H9 (cell line): Measurements from ENCODE around the gene ZNF750. TPM values are rescaled to one million over a fixed set of nuclear protein-coding genes. Genes with fewer than 3 reads are reported as not detected.
A peak's percentile ranks its signal among the peaks of the same experiment; 100 is the strongest.

Source experiments
- DNase-seq: peaks from one replicate; pipeline ENCODE4 v3.0.0-alpha.2; 2017
- H2AFZ ChIP-seq: one replicate; pipeline ENCODE4 v1.6.1; 2013; ENCODE audit warnings: mild to moderate bottlenecking, low read length, control low read depth, moderate library complexity
- H2AK5ac ChIP-seq: 2 replicates; pipeline ENCODE4 v1.6.1; 2013; ENCODE audit warnings: low read length, control low read depth, mixed read lengths; ENCODE audit not compliant: insufficient read length
- H2BK120ac ChIP-seq: one replicate; pipeline ENCODE4 v1.6.1; 2013; ENCODE audit warnings: low read depth, mild to moderate bottlenecking, low read length, control low read depth, inconsistent platforms; ENCODE audit not compliant: poor library complexity, severe bottlenecking
- H2BK12ac ChIP-seq: 2 replicates; pipeline ENCODE4 v1.6.1; 2013; ENCODE audit warnings: low read length, control low read depth, mixed read lengths, low read depth; ENCODE audit not compliant: insufficient read length
- H2BK15ac ChIP-seq: 2 replicates; pipeline ENCODE4 v1.6.1; 2013; ENCODE audit warnings: low read depth, low read length, control low read depth
- H2BK20ac ChIP-seq: one replicate; pipeline ENCODE4 v1.6.1; 2013; ENCODE audit warnings: low read depth, mild to moderate bottlenecking, low read length, control low read depth, inconsistent platforms; ENCODE audit not compliant: poor library complexity, severe bottlenecking
- H2BK5ac ChIP-seq: 2 replicates; pipeline ENCODE4 v1.6.1; 2013; ENCODE audit warnings: low read length, control low read depth, mixed read lengths; ENCODE audit not compliant: insufficient read length
- H3K14ac ChIP-seq: 2 replicates; pipeline ENCODE4 v1.6.1; 2013; ENCODE audit warnings: low read length, control low read depth; ENCODE audit not compliant: insufficient read depth
- H3K18ac ChIP-seq: 2 replicates; pipeline ENCODE4 v1.6.1; 2013; ENCODE audit warnings: low read depth, mild to moderate bottlenecking, mixed read lengths, low read length, control low read depth; ENCODE audit not compliant: insufficient read length
- H3K23ac ChIP-seq: 2 replicates; pipeline ENCODE4 v1.6.1; 2013; ENCODE audit warnings: low read length, control low read depth, mixed read lengths, low read depth; ENCODE audit not compliant: insufficient read length
- H3K23me2 ChIP-seq: 2 replicates; pipeline ENCODE4 v1.6.1; 2013; ENCODE audit warnings: low read depth, mild to moderate bottlenecking, mixed read lengths, low read length, control low read depth; ENCODE audit not compliant: insufficient read length, poor library complexity, severe bottlenecking
- H3K27ac ChIP-seq: 2 replicates; pipeline ENCODE4 v1.5.1; 2013; ENCODE audit warnings: low read length, control low read depth, mixed read lengths, low read depth; ENCODE audit not compliant: insufficient read length
- H3K27me3 ChIP-seq: 2 replicates; pipeline ENCODE4 v1.6.1; 2013; ENCODE audit warnings: low read length, control low read depth, inconsistent platforms; ENCODE audit not compliant: insufficient read depth
- H3K4ac ChIP-seq: 2 replicates; pipeline ENCODE4 v1.6.1; 2013; ENCODE audit warnings: low read depth, mild to moderate bottlenecking, control low read depth, inconsistent platforms, low read length, moderate library complexity
- H3K4me1 ChIP-seq: 2 replicates; pipeline ENCODE4 v1.6.1; 2013; ENCODE audit warnings: low read length, control low read depth, inconsistent platforms; ENCODE audit not compliant: insufficient read depth
- H3K4me2 ChIP-seq: 2 replicates; pipeline ENCODE4 v1.6.1; 2013; ENCODE audit warnings: low read length, control low read depth, mixed read lengths; ENCODE audit not compliant: insufficient read length, insufficient read depth
- H3K56ac ChIP-seq: 2 replicates; pipeline ENCODE4 v1.6.1; 2013; ENCODE audit warnings: low read depth, mild to moderate bottlenecking, mixed read lengths, low read length, control low read depth; ENCODE audit not compliant: insufficient read length
- H3K79me1 ChIP-seq: 2 replicates; pipeline ENCODE4 v1.6.1; 2013; ENCODE audit warnings: low read depth, mild to moderate bottlenecking, moderate library complexity, low read length, control low read depth, inconsistent platforms; ENCODE audit not compliant: insufficient read depth, poor library complexity, severe bottlenecking
- H3K79me2 ChIP-seq: 2 replicates; pipeline ENCODE4 v1.6.1; 2013; ENCODE audit warnings: low read length, control low read depth, inconsistent platforms; ENCODE audit not compliant: insufficient read depth
- H3K9ac ChIP-seq: 2 replicates; pipeline ENCODE4 v1.6.1; 2013; ENCODE audit warnings: low read length, control low read depth, mixed read lengths; ENCODE audit not compliant: insufficient read length; ENCODE audit errors: extremely low read depth
- H3K9me3 ChIP-seq: one replicate; pipeline ENCODE4 v1.6.1; 2013; ENCODE audit warnings: low read depth, low read length, inconsistent platforms; ENCODE audit not compliant: control insufficient read depth
- H3T11ph ChIP-seq: one replicate; pipeline ENCODE4 v1.6.1; 2013; ENCODE audit warnings: mild to moderate bottlenecking, low read length, control low read depth, inconsistent platforms
- H4K20me1 ChIP-seq: one replicate; pipeline ENCODE4 v1.6.1; 2013; ENCODE audit not compliant: control insufficient read depth, insufficient read length, insufficient read depth
- H4K5ac ChIP-seq: 2 replicates; pipeline ENCODE4 v1.6.1; 2013; ENCODE audit warnings: low read depth, mild to moderate bottlenecking, mixed read lengths, low read length, control low read depth; ENCODE audit not compliant: insufficient read length
- H4K8ac ChIP-seq: replicated peaks from 2 replicates; pipeline ENCODE4 v1.6.1; 2013; ENCODE audit warnings: low read length, control low read depth, mixed read lengths, low read depth; ENCODE audit not compliant: insufficient read length
- H4K91ac ChIP-seq: 2 replicates; pipeline ENCODE4 v1.6.1; 2013; ENCODE audit warnings: low read depth, mild to moderate bottlenecking, moderate library complexity, mixed read lengths, low read length, control low read depth; ENCODE audit not compliant: insufficient read length
- H3K27ac Mint-ChIP-seq, 3 experiments: 2 replicates in 2 of 3; 3 replicates in 1 of 3; pipeline ENCODE4 v1.8.0; 2020 to 2021; ENCODE audit warnings: mixed read lengths in 3 of 3, mild to moderate bottlenecking in 1 of 3, moderate library complexity in 1 of 3
- H3K27me3 Mint-ChIP-seq: 2 replicates; pipeline ENCODE4 v1.8.0; 2021; ENCODE audit warnings: low read depth, mild to moderate bottlenecking, moderate library complexity, mixed read lengths
- H3K36me3 Mint-ChIP-seq, 3 experiments: 2 replicates in 2 of 3; 3 replicates in 1 of 3; pipeline ENCODE4 v1.8.0; 2020 to 2021; ENCODE audit warnings: low read depth in 3 of 3, mixed read lengths in 3 of 3; ENCODE audit not compliant: insufficient read depth in 1 of 3
- H3K4me1 Mint-ChIP-seq, 2 experiments: 2 replicates each; pipeline ENCODE4 v1.8.0; 2020; ENCODE audit warnings: mixed read lengths in 2 of 2
- H3K4me3 Mint-ChIP-seq, 2 experiments: 2 replicates in 1 of 2; 3 replicates in 1 of 2; pipeline ENCODE4 v1.8.0; 2020 to 2021; ENCODE audit warnings: mild to moderate bottlenecking in 2 of 2, mixed read lengths in 2 of 2, moderate library complexity in 1 of 2
- H3K9me3 Mint-ChIP-seq, 2 experiments: 2 replicates in 1 of 2; 3 replicates in 1 of 2; pipeline ENCODE4 v1.8.0; 2020; ENCODE audit warnings: mild to moderate bottlenecking in 2 of 2, mixed read lengths in 2 of 2, moderate library complexity in 1 of 2
- WGBS: extraction: QIAGEN DNeasy Blood & Tissue Kit; methylation state at CpG from one replicate; pipeline ENCODE4 v1.1.7; 2013; ENCODE audit warnings: missing lambda C conversion rate, low lambda C conversion rate, mixed read lengths; ENCODE audit not compliant: insufficient read length; ENCODE audit errors: extremely low coverage; 5-methylcytosine and 5-hydroxymethylcytosine counted together
- total RNA-seq: library from RNA; stranded (reverse); gene quantifications from 2 replicates; pipeline ENCODE4 v1.2.1, GENCODE V29; 2021
- TF ChIP-seq, protein P1 (sequence below): fragments of 200-600 bp; sonication (generic); conservative IDR thresholded peaks from 3 replicates; pipeline ENCODE4 v1.8.0; 2021; ENCODE audit warnings: antibody characterized with exemption, mild to moderate bottlenecking

ZNF750 gene
- total RNA-seq, 1 experiment from 2014 or later, result not detected

DNA sequence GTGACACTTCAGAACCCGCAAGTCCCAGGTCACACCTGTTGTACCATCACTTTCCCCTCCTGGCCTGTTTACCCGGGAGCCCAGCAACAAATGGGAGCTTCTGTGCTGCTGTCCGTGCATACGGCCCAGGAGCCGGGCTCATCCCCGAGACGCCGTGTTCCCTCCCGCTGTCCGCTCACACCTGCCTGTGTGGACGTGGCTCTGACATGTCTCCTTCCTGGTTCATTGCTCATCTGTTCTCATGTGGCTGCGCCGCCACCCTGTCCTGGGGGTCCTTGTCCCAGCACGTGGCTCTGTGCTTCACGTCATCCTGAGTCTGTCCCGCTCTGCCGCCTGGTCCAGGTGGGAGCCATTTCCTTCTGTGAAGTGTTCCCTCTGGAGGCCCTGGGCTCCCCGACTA, 50.0 kb downstream of the ZNF750 start:
- no peak overlapping the region for H3K14ac ChIP-seq
- H3K27me3 Mint-ChIP-seq, result no peaks in the 10 kb centered on the region
- no peak overlapping the region for H4K8ac ChIP-seq
- no CpG with 5 or more reads among the region's 18 CpGs for WGBS
- H2BK12ac ChIP-seq, result no peak overlapping the region
- H2BK15ac ChIP-seq, result no peak overlapping the region
- H4K20me1 ChIP-seq, result no peaks in the 10 kb centered on the region
- no peak overlapping the region for H3K9ac ChIP-seq
- H3K27me3 ChIP-seq, result no peaks in the 10 kb centered on the region
- peak overlapping the region; percentile 19 to 84 (median 82); a peak in 5 of 7 replicates for H3K27ac Mint-ChIP-seq
- H2BK20ac ChIP-seq, result no peak overlapping the region
- no peak overlapping the region for H3K4ac ChIP-seq
- no peak overlapping the region for H2BK120ac ChIP-seq
- TF ChIP-seq, protein P1, sequence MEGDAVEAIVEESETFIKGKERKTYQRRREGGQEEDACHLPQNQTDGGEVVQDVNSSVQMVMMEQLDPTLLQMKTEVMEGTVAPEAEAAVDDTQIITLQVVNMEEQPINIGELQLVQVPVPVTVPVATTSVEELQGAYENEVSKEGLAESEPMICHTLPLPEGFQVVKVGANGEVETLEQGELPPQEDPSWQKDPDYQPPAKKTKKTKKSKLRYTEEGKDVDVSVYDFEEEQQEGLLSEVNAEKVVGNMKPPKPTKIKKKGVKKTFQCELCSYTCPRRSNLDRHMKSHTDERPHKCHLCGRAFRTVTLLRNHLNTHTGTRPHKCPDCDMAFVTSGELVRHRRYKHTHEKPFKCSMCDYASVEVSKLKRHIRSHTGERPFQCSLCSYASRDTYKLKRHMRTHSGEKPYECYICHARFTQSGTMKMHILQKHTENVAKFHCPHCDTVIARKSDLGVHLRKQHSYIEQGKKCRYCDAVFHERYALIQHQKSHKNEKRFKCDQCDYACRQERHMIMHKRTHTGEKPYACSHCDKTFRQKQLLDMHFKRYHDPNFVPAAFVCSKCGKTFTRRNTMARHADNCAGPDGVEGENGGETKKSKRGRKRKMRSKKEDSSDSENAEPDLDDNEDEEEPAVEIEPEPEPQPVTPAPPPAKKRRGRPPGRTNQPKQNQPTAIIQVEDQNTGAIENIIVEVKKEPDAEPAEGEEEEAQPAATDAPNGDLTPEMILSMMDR, result no peak
- DNase-seq, result no peak
- H4K91ac ChIP-seq, result no peak overlapping the region
- H3K79me1 ChIP-seq, result peaks cover 3% of the 10 kb centered on the region
- no peak overlapping the region; a peak in 1 of 5 replicates for H3K4me3 Mint-ChIP-seq
- no peak overlapping the region for H2AK5ac ChIP-seq
- H3K23me2 ChIP-seq, result no peaks in the 10 kb centered on the region
- no peaks in the 10 kb centered on the region for H3K9me3 ChIP-seq
- H3K9me3 Mint-ChIP-seq, result no peaks in the 10 kb centered on the region; a peak in 1 of 5 replicates
- H3K79me2 ChIP-seq, result no peaks in the 10 kb centered on the region; the same call in 1 of the 2 replicates
- no peaks in the 10 kb centered on the region for H3K4me1 ChIP-seq
- peaks cover 0 to 4% of the 10 kb centered on the region in 2 experiments; a peak in 1 of 4 replicates for H3K4me1 Mint-ChIP-seq
- H3K4me2 ChIP-seq, result no peak overlapping the region
- no peak overlapping the region for H3K23ac ChIP-seq
- no peak overlapping the region for H2AFZ ChIP-seq
- no peak overlapping the region for H3K18ac ChIP-seq
- no peak overlapping the region for H3K56ac ChIP-seq
- peaks cover 16 to 32% (median 26%) of the 10 kb centered on the region in 3 experiments; a peak in 6 of 7 replicates for H3K36me3 Mint-ChIP-seq
- H3T11ph ChIP-seq, result no peak overlapping the region
- H4K5ac ChIP-seq, result no peak overlapping the region
- no peak overlapping the region for H2BK5ac ChIP-seq
- H3K27ac ChIP-seq, result no peak overlapping the region
